Gastrocnemius medialis (tissue), 4 donors: ENCODE measurements around the gene RAB4B.

Experiments
- CTCF ChIP-seq, 5 experiments: fragments of 450-650 bp in 3 of 5; fragments of 200-600 bp in 2 of 5; sonication (generic) in 2 of 5; IDR thresholded peaks in 4 of 5; conservative IDR thresholded peaks in 1 of 5; 1 replicate in 4 of 5; 2 replicates in 1 of 5; pipeline ENCODE4 v1.5.1; 2016 to 2019; ENCODE audit warnings: antibody characterized with exemption in 5 of 5, mild to moderate bottlenecking in 3 of 5, moderate library complexity in 3 of 5
- POLR2A ChIP-seq, 2 donors: fragments of 450-650 bp; IDR thresholded peaks; one replicate each; pipeline ENCODE4 v1.6.1; 2017; ENCODE audit warnings: antibody characterized with exemption in 2 of 2, mild to moderate bottlenecking in 2 of 2, moderate library complexity in 2 of 2

DNA sequence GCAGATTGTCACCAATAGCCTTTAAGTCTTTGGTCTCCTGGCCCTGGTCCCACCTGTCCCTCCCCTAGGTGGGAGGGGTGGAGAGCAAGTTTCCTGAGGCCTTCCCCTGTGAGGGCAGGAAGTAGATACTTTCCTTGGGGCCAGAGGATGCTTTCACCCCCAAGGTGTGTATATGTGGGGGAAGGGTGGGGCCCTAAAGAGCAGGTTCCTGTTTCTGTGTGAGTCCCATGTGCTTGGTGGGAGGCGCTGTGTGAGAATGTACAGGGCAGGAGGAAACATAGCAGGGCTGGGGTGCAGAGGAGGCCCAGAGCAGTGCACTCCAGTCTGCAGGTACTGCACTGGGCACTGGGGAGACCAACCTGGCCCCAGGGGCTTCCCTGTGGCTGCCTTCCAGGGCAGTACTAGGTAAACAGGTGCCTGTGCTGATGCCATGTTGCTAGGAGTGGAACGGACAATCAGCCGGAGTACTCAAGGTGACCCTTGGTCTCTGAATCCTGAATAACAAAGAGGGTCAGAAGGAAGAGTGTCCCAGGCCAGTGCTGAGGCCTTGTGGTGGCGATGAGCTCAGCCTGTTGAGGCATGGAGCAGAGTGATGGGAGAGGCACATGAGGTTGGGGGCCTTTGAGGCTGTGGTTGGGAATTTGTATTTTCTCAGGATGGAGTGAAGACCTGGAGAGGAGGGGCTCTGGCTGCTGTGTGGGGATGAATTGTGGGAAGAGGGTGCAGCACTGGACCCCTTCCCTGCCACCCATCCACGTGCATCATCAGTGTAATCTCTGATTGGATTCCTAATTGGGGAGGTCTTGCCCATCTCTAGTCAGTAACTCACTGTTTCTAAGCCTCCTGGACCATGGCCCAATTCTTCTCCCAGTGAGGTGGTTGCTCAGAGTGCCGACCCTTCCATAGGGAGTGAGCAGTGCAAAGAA, 26.1 kb downstream of the RAB4B start:
- TF ChIP-seq CTCF (IDR thresholded peaks at IDR 0.05 in 4 of 5, conservative IDR thresholded peaks at IDR 0.05 in 1 of 5) (no peak), POLR2A (IDR thresholded peaks at IDR 0.05) (no peak)
